Fibroblast of skin of abdomen (primary cell): ENCODE data around the gene RFX3.

Experiments
- DNase-seq: peaks from one replicate; pipeline ENCODE4 v3.0.0-alpha.2; 2013

The RFX3 gene

DNA sequence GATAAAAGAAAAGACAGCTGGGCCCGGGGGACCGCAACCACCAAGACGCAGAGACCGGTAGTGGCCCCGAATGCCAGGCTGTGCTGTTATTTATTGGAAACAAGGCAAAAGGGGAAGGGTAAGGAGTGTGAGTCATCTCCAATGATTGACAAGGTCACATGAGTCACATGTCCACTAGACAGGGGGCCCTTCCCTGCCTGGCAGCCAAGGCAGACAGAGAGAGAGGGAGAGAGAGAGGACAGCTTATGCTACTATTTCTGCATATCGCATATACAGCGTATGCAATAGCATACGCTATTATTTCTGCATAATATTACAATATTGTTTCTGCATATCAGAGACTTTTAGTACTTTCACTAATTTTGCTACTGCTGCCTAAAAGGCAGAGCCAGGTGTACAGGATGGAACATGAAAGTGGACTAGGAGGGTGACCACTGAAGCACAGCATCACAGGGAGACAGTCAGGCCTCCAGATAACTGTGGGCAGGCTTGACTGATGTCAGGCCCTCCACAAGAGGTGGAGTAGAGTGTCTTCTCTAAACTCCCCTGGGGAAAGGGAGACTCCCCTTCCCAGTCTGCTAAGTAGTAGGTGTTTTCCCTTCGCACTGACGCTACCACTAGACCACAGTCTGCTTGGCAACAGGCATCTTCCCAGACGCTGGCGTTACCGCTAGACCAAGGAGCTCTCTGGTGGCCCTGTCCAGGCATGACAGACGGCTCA is 50.3 kb downstream of the RFX3 start:
- no peak for DNase-seq

DNA sequence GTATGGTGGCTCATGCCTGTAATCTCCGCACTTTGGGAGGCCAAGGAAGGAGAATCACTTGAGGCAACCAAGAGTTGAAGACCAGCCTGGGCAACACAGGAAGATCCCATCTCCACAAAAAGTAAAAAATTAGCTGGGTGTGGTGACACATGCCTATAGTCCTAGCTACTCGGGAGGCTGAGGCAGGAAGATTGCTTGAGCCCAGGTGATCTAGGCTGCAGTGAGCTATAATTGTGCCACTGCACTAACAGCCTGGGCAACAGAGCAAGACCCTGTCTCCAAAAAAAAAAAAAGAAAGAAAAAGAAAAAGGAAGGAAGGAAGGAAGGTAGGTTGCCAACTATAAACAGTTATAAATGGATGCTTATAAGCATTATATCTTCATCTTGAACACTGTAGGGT is 51.0 kb downstream of the RFX3 start:
- DNase-seq: no peak

DNA sequence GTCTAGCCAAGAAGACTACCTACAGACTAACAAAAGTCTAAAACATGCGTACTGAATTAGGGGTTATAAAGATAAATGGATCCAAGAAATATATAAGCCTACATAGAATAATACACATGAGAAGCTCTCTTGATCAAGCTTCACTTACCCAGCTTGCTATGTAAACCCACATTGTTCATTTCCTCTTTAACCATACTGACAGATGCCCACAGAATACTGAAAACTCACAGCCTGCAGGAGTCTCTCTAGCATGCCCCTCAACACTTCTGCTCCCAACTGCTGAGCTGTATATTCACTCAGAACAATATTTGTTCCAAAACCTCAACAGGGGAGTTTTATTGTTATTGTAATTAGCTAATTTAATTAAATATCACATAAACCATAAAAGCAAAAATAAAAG is 52.4 kb downstream of the RFX3 start:
- no peak for DNase-seq

DNA sequence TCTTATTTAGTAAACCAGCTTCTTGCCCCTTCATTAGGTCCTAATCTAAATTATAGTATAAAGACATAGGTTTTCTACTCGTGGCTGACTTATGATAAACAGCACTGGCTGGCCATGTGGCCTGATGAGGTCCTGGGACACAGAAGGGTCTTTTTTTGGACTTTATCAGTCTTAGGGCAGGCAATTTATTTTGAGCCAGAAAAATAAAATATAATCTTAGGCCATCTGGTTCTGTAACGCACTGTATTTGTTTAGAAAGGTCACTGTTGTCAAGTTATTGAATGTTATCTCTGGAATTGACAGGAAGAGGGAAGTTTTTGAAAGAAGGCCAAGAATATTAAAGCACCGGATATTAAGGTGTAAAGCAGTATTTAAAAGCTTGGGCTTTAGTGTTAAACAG is 53.9 kb downstream of the RFX3 start:
- DNase-seq: no peak

DNA sequence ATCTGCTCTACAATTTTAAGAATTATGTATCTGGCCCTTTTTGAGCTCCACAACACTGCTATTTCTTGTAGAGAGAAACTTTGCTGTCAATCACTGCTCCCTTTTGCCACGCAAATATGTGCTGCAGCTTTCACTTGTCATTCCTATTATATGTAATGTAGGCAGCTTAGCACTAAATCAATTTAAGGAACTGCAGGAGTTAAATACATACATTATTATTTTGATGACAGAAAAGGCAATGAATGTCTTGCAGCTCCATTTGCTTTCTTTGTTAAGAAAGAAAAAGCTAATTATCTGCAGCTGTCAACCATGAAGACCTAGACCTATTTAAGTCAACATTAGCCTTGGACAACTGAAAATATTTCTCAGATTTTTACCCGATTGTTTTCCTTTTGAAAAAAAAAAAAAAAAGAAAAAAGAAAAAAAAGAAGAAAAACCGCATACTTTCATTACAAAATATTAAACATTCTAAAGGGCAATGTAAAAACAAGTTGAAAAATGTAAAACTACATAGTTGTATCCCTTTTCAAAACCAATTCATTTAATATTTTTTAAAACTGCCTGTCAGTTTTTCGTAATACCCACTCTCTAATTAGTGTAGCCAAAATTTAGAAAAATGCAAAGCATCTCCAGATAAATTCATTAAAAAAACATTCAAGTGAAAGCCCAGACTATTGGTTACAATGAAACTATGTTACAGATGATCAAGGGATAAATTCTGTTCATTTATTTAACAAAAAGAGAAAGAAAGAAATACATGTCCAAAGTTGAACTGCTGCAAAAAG is 57.2 kb downstream of the RFX3 start:
- peak; percentile 13 for DNase-seq

DNA sequence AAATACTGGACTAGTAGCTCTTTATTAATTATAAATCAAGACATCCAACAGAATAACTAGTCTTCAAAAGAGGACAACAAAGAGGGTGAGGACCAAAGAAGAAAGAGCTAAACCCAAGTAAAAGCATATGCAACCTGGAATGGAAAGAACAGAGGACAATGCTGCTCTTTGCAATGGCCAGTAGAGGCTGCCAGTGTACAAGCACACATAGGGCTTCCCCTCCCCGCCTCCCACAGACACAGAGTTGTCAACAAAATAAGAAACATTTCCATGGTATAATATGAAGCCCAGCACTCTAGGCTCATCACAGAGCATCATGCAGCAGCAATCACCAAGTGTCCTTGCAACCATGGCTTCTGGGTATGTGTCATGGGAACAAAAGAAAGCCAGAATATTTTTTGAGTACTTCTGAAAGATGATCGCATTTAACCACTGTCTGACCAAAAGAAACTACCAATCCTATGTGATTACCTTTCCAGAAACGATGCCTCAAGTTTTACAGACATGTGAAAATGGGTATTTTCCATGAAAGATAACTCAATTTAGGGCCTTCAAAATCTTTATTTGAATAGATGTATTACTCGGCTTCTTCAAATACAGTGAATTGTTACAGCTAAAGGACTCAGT is 58.1 kb downstream of the RFX3 start:
- DNase-seq: peak; percentile 63

DNA sequence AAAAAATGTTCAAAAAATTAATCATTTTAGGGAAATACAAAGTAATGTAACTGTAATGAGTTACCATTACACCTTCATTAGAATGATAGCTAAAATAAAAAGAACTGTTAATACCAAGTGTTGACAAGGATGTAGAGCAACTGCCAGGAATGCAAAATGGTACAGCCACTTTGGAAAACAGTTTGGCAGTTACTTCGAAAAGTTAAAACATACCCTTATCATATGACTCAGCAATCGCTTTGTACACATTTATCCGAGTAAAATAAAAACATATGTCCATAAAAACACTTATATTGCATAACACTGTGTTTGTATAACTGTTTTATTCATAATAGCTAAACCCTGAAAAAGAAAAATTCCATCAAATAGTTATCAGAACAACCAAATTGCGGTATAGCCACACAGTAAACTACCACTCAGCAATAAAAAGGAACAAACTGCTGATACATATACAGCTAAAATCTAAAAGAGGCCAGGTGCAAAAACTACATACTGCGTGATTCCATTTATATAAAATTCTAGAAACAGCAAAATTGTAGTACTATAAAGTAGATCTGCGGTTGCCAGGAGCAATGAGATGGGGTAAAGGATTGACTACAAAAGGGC is 61.7 kb downstream of the RFX3 start:
- peak; percentile 15 for DNase-seq

DNA sequence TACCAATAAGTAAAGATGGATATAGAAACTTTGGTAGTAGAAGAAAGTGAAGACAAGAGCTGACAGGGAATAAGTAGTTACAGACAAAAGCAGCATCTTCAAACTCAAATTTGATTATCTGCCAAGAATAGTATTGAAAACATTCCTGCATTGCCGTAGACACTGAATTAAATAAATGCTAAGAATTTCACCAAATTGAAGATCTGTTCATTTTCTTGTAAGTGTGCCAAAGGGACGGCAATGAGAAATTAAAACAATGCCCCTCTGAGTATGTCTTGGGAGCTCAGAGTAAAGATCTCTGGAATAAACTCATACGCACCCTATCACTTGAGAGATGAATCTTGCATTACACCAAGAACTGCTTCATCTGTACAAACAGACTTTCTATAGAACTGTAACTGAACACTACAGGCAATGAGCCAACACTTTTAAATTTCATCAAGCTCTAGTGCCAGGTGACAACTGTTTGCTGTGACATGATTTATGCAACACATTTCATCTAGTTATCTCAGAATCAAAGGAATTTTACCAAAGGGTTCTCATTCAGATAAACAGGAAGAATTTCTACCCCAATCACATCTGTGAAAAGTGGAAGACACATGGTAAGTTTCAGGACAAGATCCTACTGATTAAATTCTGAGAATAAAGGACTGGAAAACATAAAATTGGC is 66.9 kb downstream of the RFX3 start:
- DNase-seq: peak; percentile 44

DNA sequence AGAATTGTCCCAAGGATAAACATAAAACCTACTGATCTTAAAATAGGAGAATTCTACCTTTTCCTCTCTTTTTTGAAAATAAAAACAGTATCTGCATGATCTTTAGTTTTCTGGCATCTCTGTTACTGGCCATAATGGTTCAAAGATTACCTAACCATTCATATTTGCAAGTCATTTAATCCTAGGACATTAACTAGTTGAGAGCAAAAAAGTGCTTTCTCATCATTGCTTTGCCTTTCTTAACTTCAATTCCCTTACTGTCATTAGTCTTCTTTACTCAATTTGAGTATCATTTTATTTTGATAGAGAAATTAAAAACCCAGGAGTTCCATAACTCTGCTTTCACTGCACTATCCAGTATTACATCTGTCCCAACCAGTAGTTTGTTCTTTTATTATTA is 68.6 kb downstream of the RFX3 start:
- no peak for DNase-seq

DNA sequence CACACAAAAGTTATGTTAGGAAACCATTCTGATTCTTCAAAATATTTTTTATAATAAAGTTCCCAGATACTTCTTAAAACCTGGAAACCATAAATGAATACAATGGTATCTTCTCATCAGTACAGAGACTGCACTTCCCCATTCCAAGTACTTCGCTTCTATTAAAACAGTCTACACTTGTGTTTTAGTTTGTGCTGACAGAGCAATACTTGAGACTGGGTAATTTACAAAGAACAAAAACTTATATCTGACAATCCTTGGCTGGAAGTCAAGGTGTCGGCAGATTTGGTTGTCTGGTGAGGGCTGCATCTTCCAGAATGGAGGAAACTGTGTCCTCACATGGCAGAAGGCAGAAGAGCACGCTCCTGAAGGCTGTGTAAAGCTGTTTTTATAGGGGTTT is 70.1 kb downstream of the RFX3 start:
- no peak for DNase-seq

DNA sequence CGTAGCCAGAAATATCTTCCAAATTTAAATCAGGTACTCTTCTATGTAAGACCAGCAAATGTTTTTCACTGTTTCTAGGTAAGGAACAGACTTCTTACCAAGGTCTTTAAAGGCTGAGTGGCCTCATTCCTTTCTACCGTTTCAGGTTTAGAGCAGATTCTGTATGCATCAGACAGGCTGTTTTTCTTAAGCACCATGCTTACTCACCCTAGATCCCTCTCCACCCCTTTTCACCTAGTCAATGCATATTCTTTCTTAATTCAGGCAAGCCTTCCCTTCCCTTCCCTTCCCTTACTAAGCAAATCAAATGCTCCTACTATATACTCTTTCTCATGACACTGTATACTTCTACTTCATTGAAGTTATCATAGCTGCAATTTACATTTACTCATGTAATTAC is 70.7 kb downstream of the RFX3 start:
- DNase-seq: no peak

DNA sequence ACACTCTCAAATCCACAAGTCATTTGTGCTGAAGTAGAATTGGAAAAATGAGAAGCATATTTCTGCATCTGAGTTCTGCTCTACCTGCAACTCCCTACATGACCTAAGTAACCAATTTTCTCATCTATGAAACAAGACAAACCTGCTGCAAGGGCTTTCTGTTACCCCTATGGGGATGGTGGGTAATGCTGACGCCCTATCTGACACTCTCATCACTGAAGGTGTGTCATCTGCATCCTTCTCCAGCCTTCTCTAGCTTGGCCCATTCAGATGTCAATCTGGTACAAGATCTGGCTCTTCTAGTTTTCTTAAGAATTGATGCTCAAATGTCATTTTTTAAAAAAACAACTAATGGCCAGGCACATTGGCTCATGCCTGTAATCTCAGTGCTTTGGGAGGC is 73.8 kb downstream of the RFX3 start:
- no peak for DNase-seq

DNA sequence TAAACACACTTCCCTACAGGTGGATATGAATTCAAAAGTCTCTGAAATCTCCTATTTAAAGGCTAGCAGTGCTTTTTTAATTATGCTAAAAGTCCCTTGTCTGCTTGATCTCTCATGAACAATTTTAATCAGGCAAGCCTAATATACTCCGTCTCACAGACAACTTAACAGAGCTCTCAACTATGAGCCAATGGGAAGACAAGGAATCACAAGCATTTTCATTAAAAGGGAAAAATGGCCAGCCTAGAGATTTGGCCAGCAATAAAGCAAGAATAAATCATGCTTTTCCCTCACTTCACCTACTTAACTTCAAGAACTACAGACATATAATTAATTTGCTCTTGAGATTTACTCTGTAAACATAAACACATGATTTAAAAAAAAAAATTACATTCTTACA is 78.0 kb downstream of the RFX3 start:
- DNase-seq: no peak

DNA sequence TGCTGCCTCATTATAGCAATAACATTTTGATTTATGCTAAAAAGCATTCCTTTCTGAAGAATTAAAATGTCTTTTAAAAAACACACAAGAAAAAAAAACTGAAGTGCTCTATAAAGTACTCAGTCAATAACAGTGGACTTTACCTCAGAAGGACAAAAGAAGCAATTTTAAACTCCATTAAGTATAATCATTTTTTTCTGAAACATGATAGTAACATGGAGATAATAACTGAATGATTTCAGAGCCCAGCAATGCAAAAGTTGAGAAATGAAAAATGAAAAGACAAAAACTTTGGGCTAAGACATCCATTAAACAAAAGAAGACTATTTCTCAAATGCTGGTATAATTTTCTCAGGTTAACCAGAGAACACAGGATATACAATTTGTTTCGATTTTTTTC is 78.7 kb downstream of the RFX3 start:
- DNase-seq: no peak

DNA sequence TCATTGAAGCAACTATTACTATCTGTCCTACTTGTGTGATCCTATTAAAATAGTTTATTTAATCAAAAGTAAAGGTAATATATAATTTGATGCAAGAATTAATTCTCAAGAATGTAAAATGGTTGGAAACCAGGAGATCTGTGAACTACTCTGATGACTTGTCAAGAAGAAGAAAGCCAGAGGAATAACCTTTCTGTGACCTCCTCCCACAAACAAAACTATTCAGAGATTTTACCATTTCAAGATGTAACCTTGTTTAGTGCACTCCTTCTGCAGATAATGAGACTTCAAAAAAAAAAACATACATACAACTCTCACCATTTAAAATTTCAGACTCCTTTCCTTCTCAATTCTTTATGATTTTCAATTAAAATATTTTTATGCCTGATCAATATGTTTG is 79.5 kb downstream of the RFX3 start:
- no peak for DNase-seq

DNA sequence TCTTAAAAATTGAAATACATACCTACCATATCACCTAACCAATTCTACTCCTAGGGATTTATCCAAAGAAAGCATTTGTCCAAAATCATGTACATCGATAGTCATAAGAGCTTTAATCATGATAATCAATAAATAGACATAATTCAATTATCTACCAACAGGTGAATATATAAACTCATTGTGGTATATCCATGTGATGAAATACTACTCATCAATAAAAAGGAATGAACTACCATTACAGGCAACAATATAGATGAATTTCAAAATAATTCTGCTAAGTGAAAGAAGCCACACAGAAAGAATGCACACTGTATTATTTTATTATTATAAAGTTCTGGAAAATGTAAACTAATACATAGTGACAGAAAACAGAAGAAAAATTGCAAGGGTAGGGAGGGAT is 81.8 kb downstream of the RFX3 start:
- DNase-seq: no peak

DNA sequence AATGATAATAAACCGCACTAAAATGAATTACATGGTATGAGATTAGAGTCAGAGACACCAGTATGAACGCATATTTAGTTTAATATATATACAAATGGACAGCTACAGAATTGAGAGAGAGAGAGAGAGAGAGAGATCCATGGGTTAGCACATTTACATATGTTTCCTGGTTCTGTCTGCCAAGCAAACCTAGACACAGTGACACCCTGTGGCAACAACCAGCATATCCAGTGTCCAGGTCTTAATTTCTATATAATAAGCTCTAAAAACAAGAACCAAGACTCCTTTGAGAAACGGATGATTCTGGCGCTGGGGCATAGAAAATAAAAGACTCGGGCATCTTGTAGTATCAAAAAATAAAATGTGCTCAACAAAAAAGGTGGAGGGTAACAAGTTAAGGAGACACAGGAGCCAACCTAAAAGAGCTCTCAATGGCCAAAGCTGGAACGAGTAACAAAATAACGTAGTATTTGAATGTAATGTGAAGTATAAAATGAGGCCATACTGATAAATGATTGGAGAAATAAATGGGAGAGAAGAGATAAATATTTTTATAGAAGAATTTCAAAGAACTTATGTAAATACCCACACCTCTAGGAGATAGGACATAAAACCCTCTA is 84.5 kb downstream of the RFX3 start:
- peak; percentile 56 for DNase-seq

DNA sequence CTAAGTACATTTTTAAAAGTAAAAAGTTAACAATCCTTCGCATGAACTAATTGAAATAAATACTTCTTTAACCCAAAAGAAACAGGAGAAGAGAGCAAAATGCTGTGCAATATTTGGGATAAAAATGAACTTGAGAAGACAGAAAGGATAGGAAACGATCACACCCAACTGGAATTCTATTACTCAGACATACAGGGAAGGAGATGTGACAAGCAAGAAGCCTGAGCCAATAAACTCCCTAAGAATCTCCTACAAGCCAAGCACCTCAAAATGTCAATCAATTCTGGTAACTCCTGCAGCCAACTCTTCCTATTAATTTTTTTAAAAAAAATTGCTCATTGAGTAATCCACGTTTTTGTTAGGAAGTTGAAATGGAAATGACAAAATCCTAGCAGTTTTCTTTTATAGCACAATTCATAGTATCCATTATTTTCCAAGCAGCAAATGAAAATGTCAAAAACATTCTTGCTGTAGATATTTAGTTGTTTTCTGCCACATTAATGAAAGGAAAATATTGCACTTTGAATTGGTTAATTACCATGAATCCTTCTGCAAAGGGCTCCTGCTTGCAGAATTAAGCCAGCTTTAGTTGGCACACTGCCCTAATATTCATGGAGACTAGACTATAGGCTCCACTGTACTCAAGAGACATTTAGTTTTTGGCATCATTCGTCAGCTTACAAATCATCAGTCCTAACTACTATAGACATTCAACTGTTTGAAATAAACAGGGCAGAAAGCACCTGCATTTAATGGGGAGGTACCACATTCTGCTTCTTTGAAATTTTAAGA is 89.0 kb downstream of the RFX3 start:
- DNase-seq: peak; percentile 42

DNA sequence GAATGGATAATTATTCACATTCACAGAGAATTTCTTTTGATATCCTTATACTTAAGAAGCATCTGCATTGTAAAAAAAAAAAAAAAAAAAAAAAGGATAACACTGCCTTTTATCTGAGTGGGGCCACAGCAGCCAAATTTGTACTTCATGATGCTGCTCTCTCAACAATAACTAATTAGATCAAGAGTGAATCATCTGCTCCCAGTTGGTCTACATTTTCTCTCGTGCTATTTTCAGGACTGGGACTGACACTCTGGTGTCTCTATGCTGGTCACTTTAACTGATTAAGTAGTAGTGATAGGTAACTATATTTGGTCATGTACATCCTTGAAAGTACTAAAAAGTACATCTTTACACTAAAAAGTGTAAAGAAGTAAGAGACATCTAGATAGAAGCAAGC is 90.1 kb downstream of the RFX3 start:
- DNase-seq: no peak

DNA sequence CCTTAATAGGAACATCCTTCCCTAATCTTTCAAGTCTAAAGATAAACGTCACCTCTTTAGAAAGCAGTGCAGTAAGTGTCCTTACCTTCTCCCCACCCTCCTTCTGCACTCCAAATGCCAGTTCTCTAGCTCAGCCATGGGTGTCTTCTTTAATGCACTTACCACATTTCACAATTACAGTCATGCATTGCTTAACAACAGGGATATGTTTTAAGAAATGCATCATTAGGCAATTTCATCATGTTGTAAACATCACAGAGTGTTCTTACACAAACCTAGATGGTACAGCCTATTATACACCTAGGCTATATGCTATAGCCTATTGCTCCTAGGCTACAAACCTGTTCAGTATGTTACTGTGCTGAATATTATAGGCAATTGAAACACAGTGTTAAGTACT is 91.2 kb downstream of the RFX3 start:
- DNase-seq: peak; percentile 11

DNA sequence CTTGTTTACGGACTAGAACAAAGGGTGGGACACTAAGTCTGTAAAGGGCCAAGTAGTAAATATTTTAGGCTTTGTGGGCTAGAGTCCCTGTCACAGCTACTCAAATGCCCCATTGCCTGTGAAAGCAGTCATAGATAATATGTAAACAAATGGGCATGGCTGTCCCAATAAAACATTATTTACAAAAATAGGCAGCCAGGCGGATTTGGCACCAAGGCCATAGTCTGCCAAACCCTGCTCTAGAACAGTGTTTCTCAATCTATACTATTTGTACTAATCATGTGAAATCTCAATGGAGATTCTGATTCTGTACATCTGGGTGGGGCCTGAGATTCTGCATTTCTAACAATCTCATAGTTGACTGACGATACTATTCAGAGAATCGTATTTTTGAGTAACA is 92.0 kb downstream of the RFX3 start:
- DNase-seq: no peak

DNA sequence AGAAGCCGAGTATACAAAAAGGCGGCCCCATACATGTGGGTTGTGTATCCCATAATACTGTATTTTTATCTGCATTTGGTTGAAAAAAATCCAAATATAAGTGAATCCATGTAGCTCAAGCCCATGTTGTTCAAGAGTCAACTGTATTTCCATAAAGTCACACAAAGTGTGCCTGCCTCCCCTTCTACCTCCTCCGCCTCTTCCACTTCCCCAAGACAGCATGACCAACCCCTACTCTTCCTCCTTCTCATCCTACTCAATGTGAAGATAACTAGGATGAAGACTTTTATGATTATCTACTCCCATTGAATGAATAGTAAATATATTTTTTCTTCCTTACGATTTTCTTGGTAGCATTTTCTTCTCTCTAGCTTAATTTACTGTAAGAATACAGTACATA is 92.7 kb downstream of the RFX3 start:
- DNase-seq: no peak
